ENCODE results near the gene TGFBR3.
A peak's percentile ranks its signal among the peaks of the same experiment; 100 is the strongest.

- TF ChIP-seq, protein P1, sequence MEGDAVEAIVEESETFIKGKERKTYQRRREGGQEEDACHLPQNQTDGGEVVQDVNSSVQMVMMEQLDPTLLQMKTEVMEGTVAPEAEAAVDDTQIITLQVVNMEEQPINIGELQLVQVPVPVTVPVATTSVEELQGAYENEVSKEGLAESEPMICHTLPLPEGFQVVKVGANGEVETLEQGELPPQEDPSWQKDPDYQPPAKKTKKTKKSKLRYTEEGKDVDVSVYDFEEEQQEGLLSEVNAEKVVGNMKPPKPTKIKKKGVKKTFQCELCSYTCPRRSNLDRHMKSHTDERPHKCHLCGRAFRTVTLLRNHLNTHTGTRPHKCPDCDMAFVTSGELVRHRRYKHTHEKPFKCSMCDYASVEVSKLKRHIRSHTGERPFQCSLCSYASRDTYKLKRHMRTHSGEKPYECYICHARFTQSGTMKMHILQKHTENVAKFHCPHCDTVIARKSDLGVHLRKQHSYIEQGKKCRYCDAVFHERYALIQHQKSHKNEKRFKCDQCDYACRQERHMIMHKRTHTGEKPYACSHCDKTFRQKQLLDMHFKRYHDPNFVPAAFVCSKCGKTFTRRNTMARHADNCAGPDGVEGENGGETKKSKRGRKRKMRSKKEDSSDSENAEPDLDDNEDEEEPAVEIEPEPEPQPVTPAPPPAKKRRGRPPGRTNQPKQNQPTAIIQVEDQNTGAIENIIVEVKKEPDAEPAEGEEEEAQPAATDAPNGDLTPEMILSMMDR (IDR thresholded peaks at IDR 0.05) = peak; percentile 57
- TF ChIP-seq SIN3A (IDR thresholded peaks at IDR 0.05; ENCODE audit: borderline replicate concordance, insufficient read depth, low read depth, low read length) (no peak), POLR2AphosphoS5 (IDR thresholded peaks at IDR 0.05; ENCODE audit: low read depth, low read length) (no peak)
Measured at GRCh38 chr1:91830242-91831131, 55.5 kb downstream of the TGFBR3 start.

All from Panc1 (cell line).